A204.1 (cell line): Measurements from ENCODE around the gene FAM83G.

Source experiments
- FAIRE-seq: peaks from 2 replicates; lab custom pipeline; 2012; peaks lifted over from hg19 to GRCh38; lab: Jason Lieb, UNC

FAM83G gene

DNA sequence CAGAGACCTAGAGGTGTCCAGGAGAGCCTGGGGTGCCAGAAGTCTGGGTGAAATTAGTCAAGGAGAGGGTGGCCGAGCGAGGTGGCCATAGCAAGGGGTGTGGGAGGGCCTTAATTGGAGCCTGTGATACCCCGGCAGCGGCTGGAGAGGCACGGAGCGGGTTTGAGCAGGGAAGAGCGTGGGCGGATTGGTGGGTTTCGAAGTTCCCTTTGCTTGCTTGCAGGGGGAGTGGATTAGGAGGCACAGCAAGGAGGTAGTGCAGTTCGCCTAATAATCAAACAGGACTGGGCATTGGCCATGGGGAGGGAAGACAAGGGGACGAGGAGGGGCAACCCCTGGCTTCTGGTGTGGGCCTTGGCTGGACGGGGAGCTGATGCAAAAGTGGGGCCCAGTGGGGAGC lies 5.4 kb upstream of the FAM83G start:
- no peak for FAIRE-seq

DNA sequence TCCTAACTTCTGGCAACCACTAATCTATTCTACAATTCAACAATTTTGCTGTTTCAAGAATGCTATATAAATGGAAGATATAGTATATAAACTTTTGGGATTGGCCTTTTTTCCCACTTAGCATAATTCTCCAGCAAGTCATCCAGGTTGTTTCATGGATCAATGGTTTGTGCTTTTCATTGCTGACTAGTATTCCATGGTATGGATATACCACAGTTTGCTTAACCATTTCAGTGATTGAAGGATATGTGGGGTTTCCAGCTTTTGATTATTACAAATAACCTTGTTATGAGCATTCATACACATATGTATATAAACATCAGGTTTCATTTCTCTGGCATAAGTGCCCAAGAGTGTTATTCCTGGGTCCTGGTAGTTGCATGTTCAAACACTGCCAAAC lies 2.1 kb upstream of the FAM83G start:
- no peak for FAIRE-seq

DNA sequence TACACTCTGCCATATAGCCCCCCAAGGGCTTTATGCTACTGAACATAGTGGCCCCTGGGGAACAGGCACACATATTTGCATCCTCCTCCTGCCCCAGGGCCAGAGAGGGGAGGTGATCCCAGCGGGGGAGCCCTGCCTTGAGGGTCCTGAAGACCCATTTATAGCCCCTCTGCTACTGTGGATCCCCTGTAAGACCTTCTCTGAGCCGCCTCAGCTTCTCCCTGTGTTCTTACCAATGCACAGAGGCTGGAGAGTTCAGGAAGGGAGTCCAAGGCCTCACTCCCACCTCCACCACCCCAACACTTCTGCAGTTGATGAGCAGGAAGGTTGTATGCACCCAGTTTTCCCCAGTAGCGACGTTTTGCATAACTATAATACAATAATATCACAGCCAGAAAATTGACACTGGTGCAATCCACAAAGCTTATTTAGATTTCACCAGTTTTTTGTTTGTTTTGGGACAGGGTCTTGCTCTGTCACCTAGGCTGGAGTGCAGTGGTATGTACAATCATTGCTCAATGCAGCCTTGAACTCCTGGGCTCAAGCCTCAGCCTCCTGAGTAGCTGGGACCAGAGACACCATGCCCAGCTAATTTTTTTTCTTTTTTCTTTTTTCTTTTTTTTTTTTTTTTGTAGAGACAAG lies 1.3 kb upstream of the FAM83G start:
- no peak for FAIRE-seq

DNA sequence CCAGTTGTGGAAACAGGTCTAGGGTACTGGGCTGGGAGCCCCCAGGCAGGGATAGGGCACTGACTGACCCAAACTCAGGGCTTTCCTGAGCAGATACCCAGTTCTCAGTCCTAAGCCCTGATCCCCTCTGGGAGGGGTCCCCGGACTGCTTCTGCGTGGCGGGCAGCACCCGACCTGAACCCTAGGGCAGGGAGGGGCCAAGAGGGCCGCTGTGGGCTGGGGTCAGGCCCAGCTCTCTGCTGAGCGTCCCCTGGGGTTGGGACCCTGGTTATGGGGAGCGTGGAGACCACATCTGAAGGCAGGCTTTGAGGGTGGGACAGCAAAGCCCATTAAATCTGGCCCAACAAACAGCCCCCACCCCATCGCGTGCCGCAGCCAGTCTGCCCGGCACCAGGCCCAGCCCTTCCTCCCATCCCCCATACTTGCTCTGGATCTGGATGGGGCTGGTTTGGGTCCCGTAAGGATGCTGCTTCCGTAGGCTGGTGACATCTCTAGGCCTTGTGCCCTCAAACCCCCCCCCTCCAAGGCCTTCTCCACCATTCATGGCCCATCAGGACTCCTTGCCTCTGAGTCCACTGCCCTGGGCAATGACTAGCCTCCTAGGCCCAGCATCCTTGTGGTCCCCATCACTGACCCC lies 691 bp upstream of the FAM83G start:
- FAIRE-seq = no peak

DNA sequence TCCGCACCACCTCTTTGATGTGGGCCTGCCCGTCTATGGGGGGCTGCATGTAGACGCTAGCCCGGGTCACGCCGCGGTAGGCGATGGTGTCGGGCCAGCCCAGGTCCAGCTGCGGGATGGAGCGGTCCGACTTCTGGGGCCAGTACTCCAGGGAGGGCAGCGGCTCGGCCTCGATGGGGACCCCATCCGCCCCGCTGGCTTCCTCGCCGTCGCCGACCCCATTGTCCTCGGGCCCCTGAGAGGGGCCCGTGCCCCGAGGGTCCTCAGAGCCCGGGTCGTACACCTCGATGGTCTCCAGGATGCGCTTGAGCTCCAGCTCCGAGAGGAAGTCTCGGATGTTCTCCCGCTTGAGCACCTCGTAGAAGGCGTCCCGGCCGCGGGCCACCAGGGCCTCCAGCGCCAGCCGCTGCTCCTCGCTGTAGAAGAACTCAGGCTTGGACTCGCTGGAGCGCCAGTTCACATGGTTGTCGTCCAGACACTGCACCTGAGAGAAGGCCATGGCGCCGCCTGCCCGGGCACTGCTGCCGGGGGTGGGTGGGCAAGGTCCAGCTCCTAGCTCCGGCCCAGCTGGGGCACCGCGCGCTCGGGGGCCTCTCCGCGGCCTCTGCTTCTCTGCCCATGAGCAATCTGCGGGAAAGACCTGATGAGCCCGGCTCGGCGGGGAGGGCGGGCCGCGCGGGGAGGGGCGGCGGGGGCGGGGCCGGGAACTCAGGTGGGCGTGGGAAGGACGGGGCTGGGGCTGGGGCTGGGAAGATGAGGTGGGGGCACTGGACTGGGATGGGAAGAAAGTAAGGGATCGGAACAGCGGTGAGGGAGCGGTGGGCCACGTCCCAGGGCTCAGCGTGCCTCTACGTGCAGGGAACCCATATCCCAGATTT lies 782 bp downstream of the FAM83G start:
- FAIRE-seq = no peak

DNA sequence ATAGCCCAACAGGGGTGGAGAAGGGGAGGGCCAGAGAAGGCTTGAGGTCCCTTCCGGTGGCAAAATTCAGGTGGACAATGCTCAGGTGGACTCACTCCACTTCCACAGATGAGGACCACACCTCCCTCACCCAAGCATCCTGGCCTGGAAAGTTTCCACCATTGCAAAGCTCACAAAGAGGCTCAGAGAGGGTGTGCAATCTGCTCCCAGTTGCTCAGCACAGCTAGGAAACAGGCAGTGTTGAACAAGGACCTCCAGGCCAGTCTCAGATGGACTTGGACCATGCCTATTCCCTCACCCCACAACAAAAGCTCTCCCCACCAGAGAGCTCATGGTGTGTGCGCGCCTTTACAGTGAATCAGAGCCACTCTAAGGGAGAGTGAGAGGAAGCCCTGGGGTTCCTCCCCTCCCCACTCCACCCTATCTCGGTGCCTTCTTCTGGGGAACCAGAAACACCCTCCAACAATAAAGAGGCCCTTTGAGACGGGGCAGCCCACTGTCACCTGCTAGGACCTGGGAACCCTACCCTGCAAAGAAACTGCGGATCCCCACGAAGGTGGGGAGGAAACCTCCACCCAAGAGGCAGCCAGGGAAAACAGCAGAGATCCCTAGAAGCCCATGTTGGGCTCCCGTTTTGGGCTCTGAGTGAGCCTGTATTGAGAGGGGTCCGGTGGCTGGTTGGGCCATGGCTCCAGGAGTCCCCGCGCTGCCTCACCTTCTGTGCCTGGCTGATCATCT lies 1.6 kb downstream of the FAM83G start:
- FAIRE-seq = no peak

DNA sequence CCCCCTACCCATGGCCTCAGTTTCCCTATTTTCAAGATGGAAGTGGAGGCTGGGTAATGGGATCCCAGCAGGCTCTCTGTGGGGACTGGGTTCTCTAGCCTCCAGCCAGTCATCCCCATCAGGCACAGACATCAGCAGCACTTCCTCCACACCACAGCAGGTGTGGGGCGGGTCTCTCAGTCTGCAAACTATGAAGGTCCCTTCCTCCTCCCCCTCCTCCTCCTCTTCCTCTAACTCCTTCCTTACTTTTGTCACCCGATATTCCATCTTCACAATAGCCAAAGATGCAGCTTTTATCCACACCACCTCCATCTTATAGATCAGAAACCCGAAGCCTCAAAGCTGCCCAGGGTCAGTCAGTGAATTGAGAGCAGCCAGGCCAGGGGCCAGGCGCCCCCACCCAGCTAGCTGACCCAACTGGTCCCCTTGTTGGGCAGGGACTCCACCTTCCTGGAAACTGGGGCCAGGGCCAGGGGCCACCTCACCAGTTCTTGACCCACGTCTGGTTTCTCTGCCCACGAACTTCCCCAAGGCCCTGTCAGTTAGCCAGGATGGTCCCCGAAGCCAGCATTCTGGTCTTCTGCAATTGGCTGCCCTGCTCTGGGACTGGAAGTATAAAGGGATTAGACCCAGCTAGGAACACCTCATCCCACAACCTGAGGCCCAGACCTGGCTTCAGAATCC lies 2.5 kb downstream of the FAM83G start:
- no peak for FAIRE-seq

DNA sequence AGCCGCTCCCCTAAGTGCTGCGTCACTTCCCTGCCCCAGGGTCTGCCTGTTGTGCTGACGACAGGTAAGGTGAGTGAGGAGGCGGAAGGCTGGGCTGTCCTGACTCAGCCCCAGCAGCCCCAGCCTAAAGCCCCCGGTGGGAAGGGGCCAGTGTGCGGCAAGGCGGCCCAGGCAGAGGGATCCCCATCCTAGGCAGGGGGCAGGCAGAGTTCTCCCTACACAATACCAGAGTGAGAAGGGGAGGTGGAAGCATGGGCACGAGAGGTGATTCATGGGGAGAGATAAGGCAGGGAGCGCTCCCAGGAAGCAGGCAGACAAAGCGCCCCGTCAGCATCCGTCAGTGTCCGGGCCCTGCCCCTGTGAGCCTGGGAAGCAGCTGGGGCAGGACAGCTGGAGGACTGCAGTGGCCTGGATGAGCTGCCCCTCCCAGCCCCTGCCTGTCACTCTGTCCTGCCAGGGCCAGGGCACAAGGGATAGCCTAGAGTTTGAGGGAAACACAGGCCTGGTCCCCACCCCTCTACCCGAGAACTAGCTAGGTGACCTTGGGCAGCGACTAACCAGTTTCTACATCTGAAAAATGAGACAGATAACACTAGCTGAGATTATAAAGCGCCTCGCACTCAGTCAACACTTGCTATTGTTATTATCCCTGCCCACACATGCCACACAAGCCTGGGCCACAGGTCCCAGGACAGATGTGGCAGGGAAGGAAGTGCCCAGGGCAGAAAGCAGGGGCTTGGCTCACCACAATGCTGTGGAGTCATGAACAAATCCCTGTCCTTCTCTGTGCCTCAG lies 3.8 kb downstream of the FAM83G start:
- no peak for FAIRE-seq

DNA sequence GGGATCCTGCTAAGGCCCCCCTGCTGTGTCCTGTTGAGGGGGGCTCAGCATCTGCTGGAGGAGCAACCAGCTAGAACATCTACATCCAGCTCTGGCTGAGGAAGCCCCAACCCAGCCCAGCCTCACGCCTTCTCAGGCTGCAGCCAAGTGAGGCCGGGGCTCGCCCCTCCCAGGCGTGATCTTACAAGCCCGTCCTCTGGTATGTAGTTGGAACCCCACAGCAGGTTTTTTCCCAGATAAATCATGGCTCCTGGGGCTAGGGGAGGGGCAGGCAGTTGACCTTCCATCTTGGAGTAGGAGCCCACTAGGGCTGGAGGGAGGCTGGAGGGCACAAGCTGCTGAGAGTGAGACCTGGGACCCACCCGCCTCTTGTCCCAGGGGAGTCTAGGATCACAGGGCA lies 4.7 kb downstream of the FAM83G start:
- FAIRE-seq = no peak

DNA sequence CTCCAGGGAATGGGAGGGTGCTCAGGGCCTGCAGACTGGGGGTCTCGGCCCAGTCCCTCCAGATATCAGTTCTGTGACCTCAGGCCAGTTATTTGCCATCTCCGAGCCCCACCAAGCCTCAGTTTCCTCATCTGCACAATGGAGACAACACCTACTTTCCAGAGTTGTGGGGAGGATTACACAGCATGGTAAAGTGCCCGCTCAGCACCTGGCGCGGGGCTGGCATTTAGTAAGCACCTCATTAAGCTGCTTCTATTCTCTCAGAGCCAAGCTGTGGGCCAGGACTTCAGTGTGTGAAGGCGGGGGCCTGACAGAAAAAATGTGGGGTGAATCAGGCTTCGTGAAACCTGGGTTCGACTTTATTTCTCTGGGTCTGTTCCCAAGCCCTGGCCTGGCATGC lies 5.2 kb downstream of the FAM83G start:
- no peak for FAIRE-seq

DNA sequence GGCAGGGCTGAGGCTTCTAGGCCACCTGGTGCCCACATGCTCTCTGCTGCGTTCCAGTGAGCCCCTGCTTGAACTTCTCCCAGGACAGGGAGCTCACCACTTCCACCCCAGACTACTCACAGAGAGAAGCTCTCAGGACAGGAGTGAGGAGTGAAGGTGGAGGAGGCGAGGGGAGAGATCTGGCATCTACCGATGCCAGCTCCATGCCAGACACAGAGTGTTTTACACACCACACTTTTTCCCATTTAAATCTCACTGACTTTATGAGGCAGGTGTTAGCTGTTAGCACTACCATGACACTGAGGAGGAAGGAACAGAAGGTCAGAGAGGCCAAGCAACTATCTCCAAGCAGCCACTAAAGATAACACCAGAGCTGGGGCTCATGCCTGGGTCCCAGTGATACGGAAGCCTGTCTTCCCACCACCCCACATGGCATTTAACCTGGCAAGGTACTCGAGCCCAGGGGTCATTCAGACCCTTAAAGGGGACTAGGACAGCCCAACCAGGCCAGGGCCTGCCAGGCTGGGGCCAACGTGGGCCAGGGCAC lies 6.8 kb downstream of the FAM83G start:
- FAIRE-seq = no peak

DNA sequence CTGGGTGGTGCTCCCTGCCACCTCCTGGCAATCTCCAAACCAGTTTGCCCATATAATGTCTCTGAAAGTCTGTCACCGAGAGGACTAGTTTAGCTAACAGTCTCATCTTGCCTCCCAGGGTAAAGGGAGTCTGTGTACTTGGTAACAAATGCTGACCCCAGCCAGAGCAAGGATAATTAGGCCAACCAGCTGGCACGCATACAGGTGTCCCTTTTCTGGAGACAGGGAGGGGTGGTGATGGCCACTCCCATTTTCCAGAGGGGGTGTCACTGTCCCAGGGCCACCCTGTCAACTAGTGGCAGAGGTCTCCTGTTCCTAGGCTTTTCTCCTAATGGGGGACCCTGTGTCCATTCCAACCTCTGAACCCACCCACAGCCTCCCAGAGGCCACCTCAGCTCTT lies 8.1 kb downstream of the FAM83G start:
- FAIRE-seq = no peak

DNA sequence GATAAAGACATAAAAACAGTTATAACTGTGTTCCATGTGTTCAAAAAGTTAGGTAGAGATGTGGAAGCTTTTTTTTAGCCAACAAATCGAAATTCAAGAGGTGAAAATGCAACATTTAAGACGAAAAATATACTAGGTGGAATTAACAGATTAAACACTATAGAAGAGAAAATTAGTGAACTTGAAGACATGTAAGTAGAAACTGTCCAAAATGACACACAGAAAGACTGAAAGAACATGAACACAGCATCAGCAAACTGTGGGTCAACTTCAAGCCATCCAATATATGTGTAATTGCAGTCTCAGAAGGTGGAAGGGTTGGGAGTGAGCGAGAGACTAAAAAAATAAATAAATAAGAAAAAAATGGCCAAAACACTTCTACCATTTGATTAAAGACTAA lies 9.3 kb downstream of the FAM83G start:
- FAIRE-seq = no peak

DNA sequence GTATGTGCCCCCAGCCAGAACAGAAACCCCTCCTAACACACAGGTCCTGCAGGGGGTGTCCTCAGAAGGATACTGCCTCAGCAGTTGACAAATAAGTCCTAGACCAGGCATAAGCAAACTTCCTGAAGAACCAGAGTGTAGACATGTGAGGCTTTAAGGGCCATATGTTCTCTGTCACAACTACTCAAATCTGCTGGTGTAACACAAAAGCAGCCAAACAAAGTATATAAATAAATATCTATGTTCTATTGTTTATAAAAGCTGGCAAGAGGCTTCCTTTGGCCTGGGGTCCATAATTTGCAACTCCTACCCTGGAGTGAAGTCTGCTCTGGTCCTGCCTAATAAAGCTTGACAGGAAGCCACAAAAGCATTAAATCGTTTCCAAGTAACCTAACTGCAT lies 9.9 kb downstream of the FAM83G start:
- FAIRE-seq = no peak

DNA sequence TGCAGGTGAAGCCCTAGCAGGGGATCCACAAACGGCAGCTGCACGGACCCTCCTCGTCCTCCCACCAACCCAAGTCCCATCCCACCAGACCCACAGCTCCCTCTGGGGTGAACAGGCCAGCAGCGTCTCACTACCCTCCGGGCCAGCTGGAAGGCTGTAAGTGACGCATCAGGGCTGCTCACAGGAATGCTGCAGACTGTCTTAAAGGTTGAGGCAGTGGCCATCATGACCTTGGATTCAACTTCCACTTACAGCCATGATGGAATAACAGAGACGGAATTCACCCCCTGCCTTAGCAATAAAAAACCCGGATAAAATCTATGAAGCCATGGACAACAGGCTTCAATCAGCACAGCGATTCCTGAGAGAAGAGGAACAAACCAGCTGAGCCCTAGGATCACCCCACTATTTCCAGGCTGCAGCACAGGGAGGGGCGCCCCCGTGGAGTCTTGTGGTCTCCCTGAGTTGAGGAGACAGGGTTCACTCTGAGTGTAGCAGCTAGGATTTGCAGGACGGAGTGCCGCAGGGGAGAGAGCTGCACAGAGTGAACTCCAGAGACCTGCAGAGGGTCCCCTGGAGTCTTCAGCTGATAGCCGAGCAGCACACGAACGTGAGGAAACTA lies 10.5 kb downstream of the FAM83G start:
- no peak for FAIRE-seq

DNA sequence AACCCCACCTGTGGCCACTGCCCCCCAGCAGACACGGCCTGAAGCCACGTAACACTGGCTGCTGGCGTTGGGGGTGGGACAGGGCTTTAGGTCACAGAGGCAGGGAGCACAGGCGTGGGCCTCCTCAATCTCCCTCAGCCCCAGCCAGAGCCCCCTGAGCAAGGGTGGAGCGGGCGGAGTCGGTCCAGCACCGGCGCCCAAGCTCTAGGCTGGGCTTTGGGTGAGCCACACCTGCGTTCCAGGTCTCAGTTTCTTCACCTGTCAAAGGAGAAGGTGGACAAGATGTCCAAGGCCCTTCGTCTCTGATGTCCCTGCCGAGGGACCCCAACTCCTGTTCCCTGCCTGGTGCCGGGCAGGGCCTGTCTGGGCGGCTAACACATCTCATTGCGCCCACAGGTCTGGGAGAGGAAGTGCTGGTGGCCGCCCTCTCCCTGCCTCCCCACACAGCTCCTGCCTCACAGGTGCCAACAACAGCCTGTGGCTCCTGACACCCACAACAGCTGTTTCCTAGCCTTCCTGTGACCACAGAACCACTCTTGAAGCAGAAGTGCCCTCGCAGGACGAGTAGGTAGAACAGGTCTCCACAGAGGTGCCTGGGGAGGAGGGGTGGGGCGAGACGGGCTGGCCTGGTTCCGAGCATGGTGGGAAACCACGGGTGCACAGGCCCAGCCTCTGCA lies 12.0 kb downstream of the FAM83G start:
- FAIRE-seq = no peak

DNA sequence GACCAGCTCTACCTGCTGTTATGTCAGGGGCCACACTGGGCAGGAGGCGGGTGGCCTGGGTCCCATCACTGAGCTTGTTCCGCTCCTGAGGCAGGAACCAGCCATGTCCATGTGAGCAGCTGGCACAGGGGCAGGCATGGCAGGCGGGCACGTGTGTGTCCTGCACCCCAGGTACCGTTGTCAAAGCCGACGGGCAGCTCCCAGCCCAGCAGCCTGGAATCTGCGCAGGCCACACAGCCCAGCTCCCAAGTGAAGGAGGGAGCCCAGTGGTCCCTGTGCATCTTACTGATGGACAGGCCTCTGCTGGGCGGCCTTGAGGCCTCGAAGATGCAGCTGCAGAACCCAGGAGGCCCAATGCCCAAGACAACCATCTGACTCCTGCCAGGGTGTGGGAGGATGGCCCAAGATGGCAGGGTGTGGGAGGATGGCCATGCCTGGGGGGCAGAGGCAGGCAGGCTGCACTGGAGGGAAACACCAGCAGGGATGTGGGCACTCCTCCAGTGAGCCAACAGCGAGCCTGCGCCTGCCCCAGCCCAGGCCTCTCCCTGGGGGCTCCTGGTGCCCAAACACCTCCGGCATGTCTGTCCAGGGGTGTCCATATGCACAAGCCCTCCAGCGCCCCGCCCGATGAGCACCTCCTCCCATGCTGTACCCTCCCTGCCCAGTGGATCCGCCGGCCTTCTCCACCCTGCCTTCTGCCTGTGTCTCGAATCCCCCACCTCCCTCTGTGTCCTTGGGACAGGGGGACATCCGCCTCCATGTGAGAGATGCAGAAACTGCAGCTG lies 12.8 kb downstream of the FAM83G start:
- no peak for FAIRE-seq

DNA sequence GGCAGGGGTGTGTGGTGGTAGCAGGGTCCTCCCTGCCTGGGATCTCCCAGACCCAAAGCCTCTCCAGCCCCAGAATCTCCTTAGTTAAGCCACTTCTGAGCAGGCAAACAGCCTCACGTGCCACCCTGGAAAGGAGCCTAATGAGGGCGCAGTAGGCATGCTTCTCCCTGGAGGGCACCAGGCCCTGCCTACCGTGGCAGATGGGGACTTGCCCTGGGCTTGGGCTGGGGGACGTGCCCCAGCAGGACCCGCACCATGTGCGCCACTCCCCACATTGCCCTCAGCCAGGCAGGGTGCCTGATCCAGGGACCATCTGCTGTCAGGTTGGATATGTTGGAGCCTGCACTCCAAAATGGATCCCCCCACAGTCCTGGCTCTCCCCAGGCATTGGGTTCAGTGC lies 14.2 kb downstream of the FAM83G start:
- no peak for FAIRE-seq

DNA sequence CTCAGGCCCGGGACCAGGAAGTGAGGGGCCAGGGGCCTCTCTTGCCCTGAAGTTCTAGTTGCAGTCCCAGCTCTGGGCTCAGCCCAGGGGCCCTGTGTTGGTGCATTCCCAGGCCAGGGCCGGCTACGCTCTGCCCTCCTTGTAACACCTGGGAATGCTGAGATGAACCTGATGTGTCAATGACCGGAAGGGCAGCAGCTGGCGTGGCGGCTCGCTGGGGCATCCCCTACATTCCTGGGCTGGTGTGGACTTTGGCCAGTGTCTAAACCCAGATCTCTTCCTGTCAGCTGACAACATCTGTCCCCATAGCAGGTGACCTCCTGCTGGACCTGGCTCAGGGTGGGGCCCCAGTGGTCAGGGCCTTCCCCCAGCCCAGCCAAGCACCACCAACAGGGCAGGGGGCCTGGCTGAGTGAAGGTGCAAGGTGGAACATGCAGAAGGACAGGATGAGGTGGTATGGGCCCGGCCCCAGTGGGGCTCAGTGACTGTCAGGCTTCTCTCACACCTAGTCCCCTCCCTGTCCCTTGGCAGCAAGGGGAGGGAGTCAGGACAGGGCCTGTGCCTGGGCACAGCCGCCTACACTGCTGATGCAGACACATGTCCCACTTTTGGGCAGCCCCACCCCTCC lies 15.9 kb downstream of the FAM83G start:
- FAIRE-seq = no peak
